ENCODE data around the gene HSPA1B.
A peak's percentile ranks its signal among the peaks of the same experiment; 100 is the strongest.
"Not testable (repeated sequence)": the region's sequence is repeated elsewhere in the genome, so short reads cannot be mapped to it uniquely, and the experiment has no call there.

HSPA1B gene

GRCh38 chr6:31829633-31830283 is 2.2 kb downstream of the HSPA1B start:
- peak; percentile 82 for DNase-seq

DNA sequence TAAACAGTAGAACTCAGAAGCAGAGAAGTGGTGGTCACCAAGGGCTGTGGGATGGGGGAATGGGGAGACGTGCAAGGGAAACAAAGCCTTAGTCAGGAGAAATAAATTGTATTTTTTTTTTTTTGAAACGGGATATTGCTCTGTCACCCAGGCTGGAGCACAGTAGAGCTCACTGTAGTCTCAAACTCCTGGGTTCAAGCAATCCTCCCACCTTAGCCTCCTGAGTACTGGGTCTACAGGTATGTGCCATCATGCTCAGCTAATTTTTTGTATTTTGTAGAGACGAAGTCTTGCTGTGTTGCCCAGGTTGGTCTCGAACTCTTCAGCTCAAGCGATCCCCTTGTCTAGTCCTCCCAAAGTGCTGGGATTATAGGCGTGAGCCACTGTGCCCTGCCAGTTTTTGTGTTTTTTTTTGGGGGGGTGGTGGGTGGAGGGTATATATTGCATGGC is 3.4 kb downstream of the HSPA1B start:
- no peak for DNase-seq

GRCh38 chr6:31831350-31832215 is 4.0 kb downstream of the HSPA1B start:
- DNase-seq = no peak

GRCh38 chr6:31834367-31835250 is 7.1 kb downstream of the HSPA1B start:
- peak; percentile 94 for DNase-seq

- no peak for DNase-seq
Observed at GRCh38 chr6:31836047-31836473, 8.5 kb downstream of the HSPA1B start.

DNA sequence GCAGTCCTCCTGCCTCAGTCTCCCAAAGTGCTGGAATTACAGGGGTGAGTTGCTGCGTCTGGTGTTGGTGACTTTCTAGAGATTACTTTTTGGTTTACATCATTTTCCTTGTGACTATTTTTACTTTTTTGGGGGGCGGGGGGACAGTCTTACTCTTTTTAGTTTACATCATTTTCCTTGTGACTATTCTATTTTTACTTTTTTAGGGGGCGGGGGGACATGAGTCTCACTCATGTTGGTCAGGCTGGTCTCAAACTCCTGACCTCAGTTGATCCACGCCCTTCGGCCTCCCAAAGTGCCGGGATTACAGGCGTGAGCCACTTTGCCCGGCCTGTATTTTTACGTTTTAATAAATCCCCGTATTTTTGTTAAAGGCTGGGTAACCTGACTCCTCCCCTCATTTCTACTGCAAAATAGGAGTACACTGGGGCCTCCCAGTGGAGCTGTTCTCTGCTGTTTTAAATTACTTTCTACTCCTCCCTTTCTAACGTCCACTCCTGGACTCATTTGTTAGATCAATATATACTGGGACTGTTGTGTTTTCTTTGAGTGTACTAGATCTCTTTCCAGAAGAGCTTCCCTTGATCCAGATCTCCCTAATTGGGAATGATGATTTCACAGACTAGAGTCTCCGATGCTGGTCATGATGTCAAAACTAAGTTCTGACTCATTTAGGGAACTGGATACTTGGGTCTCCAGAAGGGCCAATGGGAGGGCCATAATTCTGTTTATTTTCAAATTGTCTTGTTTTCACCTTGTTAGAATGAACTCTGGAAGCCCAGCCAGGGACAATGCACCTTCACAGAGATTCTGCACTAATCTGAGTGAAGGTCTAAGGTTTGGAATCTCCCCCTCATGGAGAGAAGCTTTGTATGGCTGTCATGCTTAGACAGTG is 9.2 kb downstream of the HSPA1B start:
- no peak for DNase-seq

- no peak for DNase-seq
Observed at GRCh38 chr6:31837369-31838113, 10.0 kb downstream of the HSPA1B start.

GRCh38 chr6:31838114-31838553 is 10.6 kb downstream of the HSPA1B start:
- not testable (repeated sequence) for DNase-seq

DNA sequence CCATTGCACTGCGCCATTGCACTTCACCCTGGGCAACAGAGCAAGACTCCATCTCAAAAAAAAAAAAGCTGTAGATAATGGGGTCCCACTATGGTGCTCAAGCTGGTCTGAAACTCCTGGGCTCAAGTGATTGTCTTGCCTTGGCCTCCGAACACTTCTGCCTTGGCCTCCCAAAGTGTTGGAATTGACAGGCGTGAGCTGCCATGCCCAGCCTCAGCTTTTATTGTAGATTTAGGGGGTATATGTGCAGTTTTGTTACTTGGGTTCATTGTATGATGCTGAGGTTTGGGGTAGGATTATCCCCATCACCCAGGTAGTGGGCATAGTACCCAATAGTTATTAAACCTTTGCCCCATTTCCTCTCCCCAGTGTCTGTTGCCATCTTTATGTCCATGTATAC is 11.4 kb downstream of the HSPA1B start:
- DNase-seq = no peak

DNA sequence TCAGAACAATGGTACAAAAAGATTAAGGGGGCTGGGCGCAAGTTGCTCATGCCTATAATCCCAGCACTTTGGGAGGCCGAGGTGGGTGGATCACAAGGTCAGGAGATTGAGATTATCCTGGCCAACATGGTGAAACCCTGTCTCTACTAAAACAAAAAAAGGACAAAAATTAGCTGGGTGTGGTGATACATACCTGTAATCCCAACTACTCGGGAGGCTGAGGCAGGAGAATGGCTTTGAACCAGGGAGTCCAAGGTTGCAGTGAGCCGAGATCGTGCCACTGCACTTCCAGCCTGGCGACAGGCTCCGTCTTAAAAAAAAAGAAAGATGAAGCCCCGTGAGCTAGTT is 12.2 kb downstream of the HSPA1B start:
- not testable (repeated sequence) for DNase-seq

DNA sequence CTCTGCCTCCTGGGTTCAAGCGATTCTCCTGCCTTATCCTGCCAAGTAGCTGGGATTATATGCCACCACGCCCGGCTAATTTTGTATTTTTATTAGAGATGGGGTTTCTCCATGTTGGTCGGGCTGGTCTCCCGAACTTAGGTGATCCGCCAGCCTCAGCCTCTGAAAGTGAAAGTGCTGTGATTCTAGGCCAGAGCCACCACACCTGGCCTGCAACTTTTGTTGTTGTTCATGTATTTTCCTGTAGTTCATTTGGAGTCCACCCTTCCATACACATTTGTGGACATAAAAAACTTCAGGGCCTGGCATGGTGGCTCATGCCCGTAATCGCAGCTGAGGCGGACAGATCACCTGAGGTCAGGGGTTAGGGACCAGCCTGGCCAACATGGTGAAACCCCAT is 14.5 kb downstream of the HSPA1B start:
- DNase-seq = no peak

DNA sequence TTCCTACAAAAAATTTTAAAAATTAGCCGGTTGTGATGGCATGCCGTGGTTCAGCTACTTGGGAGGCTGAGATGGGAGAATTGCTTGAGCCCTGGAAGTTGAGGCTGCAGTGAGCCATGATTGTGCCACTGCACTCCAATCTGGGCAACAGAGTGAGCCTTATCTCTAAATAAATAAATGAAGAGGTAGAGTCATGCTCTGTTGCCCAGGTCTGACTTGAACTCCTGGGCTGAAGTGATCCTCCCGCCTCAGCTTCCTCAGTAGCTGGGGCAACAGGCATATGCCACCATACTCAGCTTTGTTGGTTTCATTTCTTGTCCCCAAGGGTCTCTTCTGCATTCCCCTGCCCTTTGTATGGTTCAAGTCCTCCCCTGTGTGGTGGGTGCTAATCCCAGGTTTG is 17.0 kb downstream of the HSPA1B start:
- no peak for DNase-seq

DNA sequence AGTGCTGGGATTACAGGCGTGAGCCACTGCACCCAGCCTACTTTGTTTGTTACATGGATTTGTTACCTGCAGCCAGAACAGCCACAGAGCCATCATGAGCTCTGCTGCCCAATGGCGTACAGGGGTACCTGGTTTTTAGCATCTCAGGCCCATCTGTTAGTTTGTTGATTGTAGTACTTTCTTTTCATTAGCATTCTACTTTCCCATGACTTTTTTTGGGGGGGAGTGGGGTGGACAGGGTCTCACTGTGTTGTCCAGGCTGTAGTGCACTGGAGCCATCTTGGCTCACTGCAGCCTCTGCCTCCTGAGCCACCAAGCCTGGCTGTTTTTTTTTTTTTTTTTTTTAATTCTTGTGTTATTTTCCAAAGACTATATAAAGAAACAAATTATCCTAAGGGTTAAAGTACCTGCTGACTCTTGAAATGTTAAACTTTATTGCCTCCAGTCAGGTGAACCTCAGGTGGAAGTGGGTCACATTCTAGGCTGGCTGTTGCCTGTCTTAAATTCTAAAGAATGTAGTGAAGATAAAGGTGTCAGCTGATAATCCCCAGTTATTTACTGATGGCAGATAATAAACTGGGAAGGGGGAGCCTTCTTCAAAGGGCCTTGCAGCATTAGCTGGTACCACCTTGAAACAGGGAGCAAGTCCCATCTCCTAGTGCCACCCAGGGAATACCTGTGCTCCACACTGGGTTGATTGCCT is 19.9 kb downstream of the HSPA1B start:
- DNase-seq = no peak

DNA sequence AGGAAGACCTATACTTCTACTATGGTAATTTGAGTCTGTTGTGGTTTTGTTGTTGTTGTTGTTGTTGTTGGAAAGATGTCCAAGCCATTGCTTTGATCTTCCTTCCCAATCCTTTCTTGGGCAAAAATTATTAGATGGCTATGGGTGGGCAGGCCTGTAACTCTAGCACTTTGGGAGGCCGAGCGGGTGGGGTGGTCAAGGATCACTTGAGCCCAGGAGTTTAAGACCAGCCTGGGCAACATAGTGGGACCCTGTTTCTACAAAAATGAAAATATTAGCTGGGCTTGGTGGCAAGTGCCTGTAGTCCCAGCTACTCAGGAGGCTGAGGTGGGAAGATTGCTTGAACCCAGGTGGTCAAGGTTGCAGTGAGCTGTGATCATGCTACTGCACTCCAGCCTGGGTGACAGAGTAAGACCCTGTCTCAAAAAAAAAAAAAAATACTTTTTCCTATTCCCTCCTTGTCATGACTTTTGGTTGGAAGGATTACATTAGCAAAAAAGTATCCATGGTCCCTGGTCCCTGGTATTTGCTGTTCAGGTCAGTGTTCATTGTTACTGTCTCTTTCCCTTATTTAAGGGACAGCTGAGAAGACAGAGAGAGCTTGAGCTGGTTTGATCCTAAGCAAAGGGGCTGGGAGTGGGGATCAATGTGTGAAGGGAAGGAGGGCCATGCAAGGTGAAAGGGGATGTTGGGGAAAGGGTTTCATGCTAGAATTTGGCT is 23.4 kb downstream of the HSPA1B start:
- DNase-seq = no peak

DNA sequence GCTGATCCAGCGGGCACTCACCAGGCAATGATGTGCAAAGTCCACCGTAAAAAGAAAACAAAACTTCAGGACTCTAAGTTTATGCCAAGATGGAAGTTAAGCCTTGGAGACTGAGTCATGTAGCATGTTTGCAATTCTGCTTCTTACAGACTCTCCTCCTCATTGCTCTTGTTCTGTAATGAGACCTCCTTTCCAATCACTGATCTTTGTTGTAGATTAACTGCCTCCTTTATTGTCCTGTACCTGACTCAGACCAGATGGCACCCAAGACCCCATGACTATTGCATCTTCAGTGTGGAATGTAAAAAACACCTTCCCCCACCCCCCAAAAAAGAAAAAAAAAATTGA is 23.9 kb downstream of the HSPA1B start:
- DNase-seq = no peak

- not testable (repeated sequence) for DNase-seq
Observed at GRCh38 chr6:31851980-31852718, 24.6 kb downstream of the HSPA1B start.

DNA sequence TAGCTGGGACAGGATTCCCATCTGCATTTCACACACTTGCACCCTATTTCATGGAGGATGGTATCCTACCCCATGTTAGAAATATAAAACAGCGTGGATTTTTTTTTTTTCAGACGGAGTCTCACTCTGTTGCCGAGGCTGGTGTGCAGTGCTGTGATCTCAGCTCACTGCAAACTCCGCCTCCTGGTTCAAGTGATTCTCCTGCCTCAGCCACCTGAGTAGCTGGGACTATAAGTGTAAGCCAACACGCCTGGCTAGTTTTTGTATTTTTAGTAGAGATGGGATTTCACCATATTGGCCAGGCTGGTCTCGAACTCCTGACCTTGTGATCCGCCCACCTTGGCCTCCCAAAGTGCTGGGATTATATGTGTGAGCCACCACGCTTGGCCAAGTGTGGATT is 30.2 kb downstream of the HSPA1B start:
- not testable (repeated sequence) for DNase-seq

GRCh38 chr6:31858707-31859106 is 31.2 kb downstream of the HSPA1B start:
- no peak for DNase-seq

DNA sequence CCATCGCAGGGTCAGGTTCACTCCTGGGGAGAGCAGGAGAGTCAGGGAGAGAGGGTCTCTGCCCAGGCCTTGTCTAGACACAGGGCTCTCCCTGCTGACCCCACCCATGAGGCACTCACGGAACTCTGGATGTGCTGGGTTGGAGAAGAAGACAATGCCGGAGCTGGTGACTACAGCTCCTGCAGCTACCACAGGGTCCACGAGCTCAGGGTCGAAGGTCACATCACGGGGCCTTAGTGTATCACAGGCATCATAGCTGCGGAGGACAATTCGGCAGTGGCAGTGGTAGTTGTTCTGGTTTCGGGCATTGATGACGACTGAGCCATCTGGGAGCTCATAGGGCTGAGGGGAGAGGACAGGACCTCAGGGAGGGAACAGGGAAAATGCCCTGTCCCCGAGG is 32.4 kb downstream of the HSPA1B start:
- no peak for DNase-seq

All from midbrain (tissue), 1 donor.